Neural crest cell (in vitro differentiated cells): ENCODE data around the gene TWNK. TPM values are rescaled to one million over a fixed set of nuclear protein-coding genes. Genes with fewer than 3 reads are reported as not detected.

Source experiments
- DNase-seq: peaks from one replicate; pipeline ENCODE4 v3.0.0; 2021; ENCODE audit warnings: low read depth, mixed read lengths, low spot score
- H3K27ac Mint-ChIP-seq: one replicate; pipeline ENCODE4 v1.8.0; 2021; ENCODE audit warnings: mild to moderate bottlenecking, mixed read lengths; ENCODE audit not compliant: unreplicated experiment
- H3K27me3 Mint-ChIP-seq: 2 replicates; pipeline ENCODE4 v1.8.0; 2021; ENCODE audit warnings: low read depth, mild to moderate bottlenecking, mixed read lengths
- H3K36me3 Mint-ChIP-seq: 2 replicates; pipeline ENCODE4 v1.8.0; 2021; ENCODE audit warnings: low read depth, mild to moderate bottlenecking, mixed read lengths
- H3K4me1 Mint-ChIP-seq: 2 replicates; pipeline ENCODE4 v1.8.0; 2021; ENCODE audit warnings: mixed read lengths
- H3K4me3 Mint-ChIP-seq: one replicate; pipeline ENCODE4 v1.8.0; 2021; ENCODE audit warnings: mild to moderate bottlenecking, mixed read lengths
- H3K9me3 Mint-ChIP-seq: 2 replicates; pipeline ENCODE4 v1.8.0; 2021; ENCODE audit warnings: mixed read lengths
- total RNA-seq: library from RNA; stranded (reverse); gene quantifications from 2 replicates; pipeline ENCODE4 v1.2.1, GENCODE V29; 2021
- TF ChIP-seq, protein P1 (sequence below): fragments of 200-600 bp; sonication (generic); conservative IDR thresholded peaks from 2 replicates; pipeline ENCODE4 v1.5.0; 2021; ENCODE audit warnings: antibody characterized with exemption, mild to moderate bottlenecking

The TWNK gene
- total RNA-seq, 1 donor from 2014 or later: 14.6 TPM

DNA sequence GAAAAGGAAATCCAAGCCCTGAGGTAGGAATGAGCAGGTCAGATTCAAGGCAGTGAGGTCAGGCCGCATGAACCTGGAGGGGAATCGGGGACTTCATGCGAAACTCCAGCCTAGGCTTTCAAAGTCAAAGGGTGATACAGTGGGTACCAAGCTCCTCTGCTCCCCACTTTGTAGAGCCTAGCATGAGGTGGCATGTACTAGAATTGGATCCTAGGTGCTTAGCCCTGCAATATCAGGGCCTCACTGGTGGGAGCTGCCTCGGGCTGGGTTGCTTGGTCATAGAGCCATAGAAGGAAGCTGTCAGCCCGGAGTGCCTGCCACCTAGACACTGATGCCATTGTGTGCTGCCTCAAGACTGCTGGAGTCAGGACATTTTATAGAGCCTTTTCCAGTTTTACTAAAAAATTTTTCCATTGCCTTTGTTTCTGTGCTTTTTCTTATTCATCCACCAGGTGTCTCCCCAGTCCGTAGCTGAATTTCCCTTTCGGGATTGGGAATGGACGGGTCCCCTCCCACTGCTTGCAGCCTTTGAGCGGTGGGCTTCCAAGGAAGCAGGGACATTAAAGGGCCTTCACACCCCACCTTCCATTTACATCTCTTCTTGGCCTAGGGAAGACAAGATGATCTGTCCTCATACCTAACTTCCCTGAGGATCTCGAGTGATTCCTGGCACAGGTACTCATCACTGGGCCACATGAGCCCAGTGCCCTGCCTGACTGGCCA, 6.8 kb downstream of the TWNK start:
- no peaks in the 10 kb centered on the region for H3K9me3 Mint-ChIP-seq
- TF ChIP-seq, protein P1, sequence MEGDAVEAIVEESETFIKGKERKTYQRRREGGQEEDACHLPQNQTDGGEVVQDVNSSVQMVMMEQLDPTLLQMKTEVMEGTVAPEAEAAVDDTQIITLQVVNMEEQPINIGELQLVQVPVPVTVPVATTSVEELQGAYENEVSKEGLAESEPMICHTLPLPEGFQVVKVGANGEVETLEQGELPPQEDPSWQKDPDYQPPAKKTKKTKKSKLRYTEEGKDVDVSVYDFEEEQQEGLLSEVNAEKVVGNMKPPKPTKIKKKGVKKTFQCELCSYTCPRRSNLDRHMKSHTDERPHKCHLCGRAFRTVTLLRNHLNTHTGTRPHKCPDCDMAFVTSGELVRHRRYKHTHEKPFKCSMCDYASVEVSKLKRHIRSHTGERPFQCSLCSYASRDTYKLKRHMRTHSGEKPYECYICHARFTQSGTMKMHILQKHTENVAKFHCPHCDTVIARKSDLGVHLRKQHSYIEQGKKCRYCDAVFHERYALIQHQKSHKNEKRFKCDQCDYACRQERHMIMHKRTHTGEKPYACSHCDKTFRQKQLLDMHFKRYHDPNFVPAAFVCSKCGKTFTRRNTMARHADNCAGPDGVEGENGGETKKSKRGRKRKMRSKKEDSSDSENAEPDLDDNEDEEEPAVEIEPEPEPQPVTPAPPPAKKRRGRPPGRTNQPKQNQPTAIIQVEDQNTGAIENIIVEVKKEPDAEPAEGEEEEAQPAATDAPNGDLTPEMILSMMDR: peak; percentile 71
- H3K27ac Mint-ChIP-seq: peak overlapping the region; percentile 94
- H3K4me3 Mint-ChIP-seq: peak overlapping the region; percentile 77
- no peaks in the 10 kb centered on the region for H3K27me3 Mint-ChIP-seq
- H3K36me3 Mint-ChIP-seq: peaks cover 15% of the 10 kb centered on the region
- DNase-seq: peak; percentile 40
- H3K4me1 Mint-ChIP-seq: peaks cover 30% of the 10 kb centered on the region

DNA sequence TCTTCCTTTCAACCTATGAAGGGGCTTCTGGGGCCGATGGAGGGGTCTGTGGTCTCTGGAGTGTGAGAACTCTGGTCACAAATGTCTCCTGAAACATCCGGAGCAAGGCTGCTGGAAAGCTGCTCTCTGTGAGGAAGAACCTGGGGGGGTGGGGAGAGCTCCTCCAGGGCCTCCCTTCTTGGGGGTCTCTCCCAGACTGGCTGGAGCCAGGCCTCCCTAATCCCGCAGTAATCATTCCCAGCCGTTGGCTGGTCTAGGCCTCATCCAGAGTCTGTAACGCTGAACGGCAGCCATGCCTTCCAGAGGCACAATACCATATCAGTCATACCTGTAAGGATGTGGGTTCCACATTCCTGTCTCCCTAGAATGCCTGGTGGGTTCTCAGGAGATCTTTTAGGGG, 7.8 kb downstream of the TWNK start:
- no peak for DNase-seq
- Mint-ChIP-seq H3K4me3 (peak overlapping the region; percentile 83), H3K36me3 (peaks cover 15% of the 10 kb centered on the region), H3K27me3 (no peaks in the 10 kb centered on the region), H3K27ac (no peak overlapping the region), H3K4me1 (peaks cover 30% of the 10 kb centered on the region), H3K9me3 (no peaks in the 10 kb centered on the region)
- TF ChIP-seq, protein P1: no peak

DNA sequence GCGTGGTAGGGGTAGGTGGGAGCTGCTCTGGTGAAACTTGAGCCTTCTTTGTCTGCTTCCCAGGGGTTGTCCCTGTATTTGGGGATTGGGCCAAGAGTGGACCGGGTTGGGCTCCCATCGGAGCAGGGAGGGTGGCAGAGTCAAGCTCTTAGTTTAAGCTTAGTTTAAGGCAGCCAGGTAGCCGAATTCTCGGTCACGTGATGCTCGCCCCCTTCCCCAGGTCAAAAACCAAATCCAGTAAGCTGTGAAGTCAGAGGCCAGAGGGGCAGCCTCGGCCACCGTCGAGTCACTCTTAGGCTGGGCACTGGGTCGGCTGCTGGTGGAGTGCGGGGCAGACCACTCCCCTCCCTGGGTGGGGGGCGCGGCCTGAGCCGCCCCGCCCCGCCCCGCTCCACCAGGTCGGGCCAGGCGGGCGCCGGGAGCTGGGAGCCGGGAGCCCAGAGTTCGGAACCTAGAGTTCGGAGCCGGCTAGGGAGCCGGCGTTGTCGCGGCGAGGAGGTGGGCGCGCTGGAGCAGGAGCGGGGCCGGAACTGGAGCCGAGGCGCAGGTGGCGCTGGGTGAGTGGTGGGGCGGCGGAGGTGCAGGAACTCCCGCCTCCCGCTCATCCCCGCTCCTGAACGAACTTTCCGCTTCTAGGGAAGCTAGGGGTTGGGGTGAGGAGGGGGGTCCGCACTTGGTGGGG, 9.5 kb downstream of the TWNK start:
- H3K36me3 Mint-ChIP-seq: peaks cover 5% of the 10 kb centered on the region
- no peak overlapping the region for H3K27ac Mint-ChIP-seq
- DNase-seq: no peak
- TF ChIP-seq, protein P1: no peak
- peaks cover 44% of the 10 kb centered on the region for H3K4me1 Mint-ChIP-seq
- H3K27me3 Mint-ChIP-seq: peaks cover 2% of the 10 kb centered on the region
- peak overlapping the region; percentile 85 for H3K4me3 Mint-ChIP-seq
- H3K9me3 Mint-ChIP-seq: no peaks in the 10 kb centered on the region

DNA sequence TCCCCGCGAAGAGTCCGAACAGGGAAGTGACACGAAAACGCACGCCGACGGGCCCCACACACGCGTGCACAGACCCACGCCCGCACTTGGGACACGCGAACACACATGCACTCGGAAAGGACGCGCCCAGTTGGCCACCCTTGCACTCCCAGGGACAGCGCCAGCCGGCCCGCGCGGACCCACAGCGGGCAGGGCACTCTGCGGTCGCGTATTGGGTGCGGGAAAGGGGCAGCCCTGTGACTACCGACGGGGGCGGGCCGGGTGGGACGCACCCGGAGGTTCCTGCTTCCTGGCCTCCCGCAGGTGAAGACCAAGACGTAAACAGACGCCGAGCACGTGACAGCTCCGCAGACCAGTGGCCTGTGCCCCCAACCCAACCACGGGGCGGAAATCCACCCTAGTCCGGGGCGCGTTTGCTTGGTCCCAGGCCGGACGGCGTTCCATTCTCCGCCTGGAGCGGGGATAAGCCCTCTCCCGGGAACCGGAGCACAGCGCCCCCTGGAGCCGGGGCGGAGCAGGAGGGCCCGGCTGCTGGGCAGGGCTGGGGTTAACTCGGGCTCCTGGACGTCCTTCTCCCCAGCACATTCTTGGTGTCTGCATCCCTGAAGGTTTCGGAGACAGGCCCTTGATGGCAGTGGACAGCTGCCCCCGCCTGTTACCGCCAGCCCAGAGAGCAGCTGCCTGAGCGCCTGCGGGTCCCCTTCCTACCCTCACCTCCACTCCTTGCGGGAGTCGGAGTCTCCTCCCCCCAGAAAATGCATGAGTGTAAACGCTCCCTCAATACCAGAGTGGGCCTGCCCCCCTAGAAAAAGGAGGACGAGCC, 10.2 kb downstream of the TWNK start:
- peaks cover 5% of the 10 kb centered on the region for H3K36me3 Mint-ChIP-seq
- peaks cover 44% of the 10 kb centered on the region for H3K4me1 Mint-ChIP-seq
- peak overlapping the region; percentile 63 for H3K27ac Mint-ChIP-seq
- H3K9me3 Mint-ChIP-seq: no peaks in the 10 kb centered on the region
- TF ChIP-seq, protein P1: peak; percentile 93
- peak; percentile 75 for DNase-seq
- H3K4me3 Mint-ChIP-seq: peak overlapping the region; percentile 90
- peaks cover 2% of the 10 kb centered on the region for H3K27me3 Mint-ChIP-seq

DNA sequence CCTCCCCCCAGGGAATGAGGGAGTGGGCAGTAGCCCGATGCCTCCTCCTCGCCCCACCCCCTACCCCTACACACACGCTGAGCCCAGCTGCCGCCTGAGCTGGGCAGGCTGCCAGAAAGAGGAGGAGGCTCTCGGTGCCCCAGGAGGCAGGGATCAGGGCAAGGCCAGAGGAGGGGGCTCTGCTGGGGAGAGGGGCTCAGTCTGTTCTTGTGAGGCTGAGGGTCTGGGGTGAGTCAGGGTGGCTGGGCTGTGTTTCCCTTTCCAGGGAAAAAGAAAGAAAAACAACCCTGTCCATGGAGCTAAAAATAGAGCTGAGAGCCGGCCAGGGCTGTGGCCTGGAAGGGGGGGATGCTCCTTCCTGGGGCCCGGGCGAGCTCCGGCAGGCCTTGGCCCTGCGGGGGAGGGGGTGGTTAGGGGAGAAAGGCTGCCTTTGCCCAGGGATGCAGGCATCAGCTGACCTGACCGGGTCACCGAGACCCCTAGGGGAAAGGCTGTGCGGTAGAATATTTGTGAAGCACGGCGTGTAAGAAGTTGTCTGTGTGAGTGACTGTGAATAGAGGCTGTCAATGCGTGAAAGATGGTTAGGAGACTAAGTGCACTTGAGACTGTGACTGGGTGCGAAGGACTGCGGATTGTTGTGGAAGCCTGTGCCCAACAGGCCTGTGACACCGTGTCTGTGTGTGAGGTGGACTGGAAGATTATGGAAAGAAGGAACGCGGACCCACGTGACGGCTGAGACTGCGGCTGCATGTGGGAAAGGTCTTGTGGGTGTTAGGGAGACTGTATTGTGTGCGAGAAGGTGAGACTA, 11.0 kb downstream of the TWNK start:
- peaks cover 44% of the 10 kb centered on the region for H3K4me1 Mint-ChIP-seq
- TF ChIP-seq, protein P1: no peak
- H3K36me3 Mint-ChIP-seq: peaks cover 5% of the 10 kb centered on the region
- H3K9me3 Mint-ChIP-seq: no peaks in the 10 kb centered on the region
- peak overlapping the region; percentile 90 for H3K4me3 Mint-ChIP-seq
- peak; percentile 65 for DNase-seq
- peak overlapping the region; percentile 92 for H3K27ac Mint-ChIP-seq
- H3K27me3 Mint-ChIP-seq: peaks cover 2% of the 10 kb centered on the region
